Measurements from ENCODE around the gene PRM3. TPM values are rescaled to one million over a fixed set of nuclear protein-coding genes. Genes with fewer than 3 reads are reported as not detected.

Gene PRM3
- total RNA-seq, 1 experiment from 2014 or later: not detected

- H2AK5ac ChIP-seq (ENCODE audit: insufficient read length, low read length): no peak overlapping the region
- H4K20me1 ChIP-seq (ENCODE audit: control insufficient read depth, insufficient read depth, insufficient read length): no peaks in the 10 kb centered on the region
- no peaks in the 10 kb centered on the region for H3K79me2 ChIP-seq (ENCODE audit: insufficient read depth, low read length)
- no peak overlapping the region for H4K8ac ChIP-seq (replicated peaks; ENCODE audit: insufficient read length, low read depth, low read length)
- no peak overlapping the region for H2BK5ac ChIP-seq (ENCODE audit: insufficient read length, low read length)
- no peak overlapping the region for H2BK120ac ChIP-seq (ENCODE audit: low read depth, low read length, poor library complexity, severe bottlenecking)
- Mint-ChIP-seq H3K36me3 (ENCODE audit: insufficient read depth in 1 of 3, low read depth in 3 of 3) (no peaks in the 10 kb centered on the region; a peak in 1 of 7 replicates), H3K27ac (no peak overlapping the region), H3K4me1 (peaks cover 3 to 5% of the 10 kb centered on the region in 2 experiments; a peak in 2 of 4 replicates), H3K9me3 (no peaks in the 10 kb centered on the region), H3K4me3 (no peak overlapping the region), H3K27me3 (ENCODE audit: low read depth) (peaks cover 1% of the 10 kb centered on the region; the same call in 1 of the 2 replicates)
- H3K56ac ChIP-seq (ENCODE audit: insufficient read length, low read depth, low read length): no peak overlapping the region
- no peaks in the 10 kb centered on the region for H3K79me1 ChIP-seq (ENCODE audit: insufficient read depth, low read depth, low read length, poor library complexity, severe bottlenecking)
- H3K9ac ChIP-seq (ENCODE audit: extremely low read depth, insufficient read length, low read length): no peak overlapping the region
- no peak overlapping the region for H2AFZ ChIP-seq (ENCODE audit: low read length)
- H3K27ac ChIP-seq (ENCODE audit: insufficient read length, low read depth, low read length): no peak overlapping the region
- no peak overlapping the region for H2BK15ac ChIP-seq (ENCODE audit: low read depth, low read length)
- no peaks in the 10 kb centered on the region for H3K23me2 ChIP-seq (ENCODE audit: insufficient read length, low read depth, low read length, poor library complexity, severe bottlenecking)
- no peak overlapping the region for H2BK12ac ChIP-seq (ENCODE audit: insufficient read length, low read depth, low read length)
- no peak overlapping the region for H4K5ac ChIP-seq (ENCODE audit: insufficient read length, low read depth, low read length)
- no peak overlapping the region for H4K91ac ChIP-seq (ENCODE audit: insufficient read length, low read depth, low read length)
- H3K4me2 ChIP-seq (ENCODE audit: insufficient read depth, insufficient read length, low read length): no peak overlapping the region
- H3K9me3 ChIP-seq (ENCODE audit: control insufficient read depth, low read depth, low read length): no peaks in the 10 kb centered on the region
- H3K14ac ChIP-seq (ENCODE audit: insufficient read depth, low read length): no peak overlapping the region
- no peak overlapping the region for H2BK20ac ChIP-seq (ENCODE audit: low read depth, low read length, poor library complexity, severe bottlenecking)
- no peaks in the 10 kb centered on the region for H3K4me1 ChIP-seq (ENCODE audit: insufficient read depth, low read length)
- H3K18ac ChIP-seq (ENCODE audit: insufficient read length, low read depth, low read length): no peak overlapping the region
- no peaks in the 10 kb centered on the region for H3K27me3 ChIP-seq (ENCODE audit: insufficient read depth, low read length)
- DNase-seq: no peak
- no peak overlapping the region for H3T11ph ChIP-seq (ENCODE audit: low read length)
- TF ChIP-seq, protein P1, sequence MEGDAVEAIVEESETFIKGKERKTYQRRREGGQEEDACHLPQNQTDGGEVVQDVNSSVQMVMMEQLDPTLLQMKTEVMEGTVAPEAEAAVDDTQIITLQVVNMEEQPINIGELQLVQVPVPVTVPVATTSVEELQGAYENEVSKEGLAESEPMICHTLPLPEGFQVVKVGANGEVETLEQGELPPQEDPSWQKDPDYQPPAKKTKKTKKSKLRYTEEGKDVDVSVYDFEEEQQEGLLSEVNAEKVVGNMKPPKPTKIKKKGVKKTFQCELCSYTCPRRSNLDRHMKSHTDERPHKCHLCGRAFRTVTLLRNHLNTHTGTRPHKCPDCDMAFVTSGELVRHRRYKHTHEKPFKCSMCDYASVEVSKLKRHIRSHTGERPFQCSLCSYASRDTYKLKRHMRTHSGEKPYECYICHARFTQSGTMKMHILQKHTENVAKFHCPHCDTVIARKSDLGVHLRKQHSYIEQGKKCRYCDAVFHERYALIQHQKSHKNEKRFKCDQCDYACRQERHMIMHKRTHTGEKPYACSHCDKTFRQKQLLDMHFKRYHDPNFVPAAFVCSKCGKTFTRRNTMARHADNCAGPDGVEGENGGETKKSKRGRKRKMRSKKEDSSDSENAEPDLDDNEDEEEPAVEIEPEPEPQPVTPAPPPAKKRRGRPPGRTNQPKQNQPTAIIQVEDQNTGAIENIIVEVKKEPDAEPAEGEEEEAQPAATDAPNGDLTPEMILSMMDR (conservative IDR thresholded peaks at IDR 0.05): no peak
- no peak overlapping the region for H3K23ac ChIP-seq (ENCODE audit: insufficient read length, low read depth, low read length)
- no peak overlapping the region for H3K4ac ChIP-seq (ENCODE audit: low read depth, low read length)
These were observed 27.4 kb downstream of the PRM3 start for GRCh38 chr16:11245988-11246387.

Data from H9 (cell line).